HG03575 (cell line): ENCODE data around the gene KLK1.

Source experiments
- ATAC-seq: cut with Tn5 transposase; IDR thresholded peaks from one replicate; pipeline ENCODE4 v1.9.1; 2021; ENCODE audit not compliant: unreplicated experiment, insufficient number of reproducible peaks, low FRiP score; ENCODE audit errors: extremely low read depth

The KLK1 gene

DNA sequence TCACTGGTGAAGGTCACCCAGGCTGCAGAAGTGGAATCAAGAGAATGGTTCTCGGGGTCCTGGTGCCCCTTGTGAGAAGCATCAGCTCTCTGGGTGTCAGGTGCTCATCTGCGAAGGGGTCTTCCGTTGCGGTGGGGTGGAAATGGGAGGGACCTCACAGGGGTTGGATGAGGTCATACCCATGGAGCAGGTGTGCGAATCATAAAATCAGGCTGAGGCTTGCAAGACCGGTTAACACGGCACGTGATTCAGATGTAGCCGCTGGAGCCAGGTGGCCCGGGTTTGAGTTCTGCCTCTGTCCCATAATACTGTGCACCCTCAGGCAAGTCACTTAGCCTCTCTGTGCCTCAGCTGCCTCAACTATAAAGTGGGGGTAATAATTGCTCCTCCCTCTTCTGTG lies 13.7 kb upstream of the KLK1 start:
- ATAC-seq, result no peak

DNA sequence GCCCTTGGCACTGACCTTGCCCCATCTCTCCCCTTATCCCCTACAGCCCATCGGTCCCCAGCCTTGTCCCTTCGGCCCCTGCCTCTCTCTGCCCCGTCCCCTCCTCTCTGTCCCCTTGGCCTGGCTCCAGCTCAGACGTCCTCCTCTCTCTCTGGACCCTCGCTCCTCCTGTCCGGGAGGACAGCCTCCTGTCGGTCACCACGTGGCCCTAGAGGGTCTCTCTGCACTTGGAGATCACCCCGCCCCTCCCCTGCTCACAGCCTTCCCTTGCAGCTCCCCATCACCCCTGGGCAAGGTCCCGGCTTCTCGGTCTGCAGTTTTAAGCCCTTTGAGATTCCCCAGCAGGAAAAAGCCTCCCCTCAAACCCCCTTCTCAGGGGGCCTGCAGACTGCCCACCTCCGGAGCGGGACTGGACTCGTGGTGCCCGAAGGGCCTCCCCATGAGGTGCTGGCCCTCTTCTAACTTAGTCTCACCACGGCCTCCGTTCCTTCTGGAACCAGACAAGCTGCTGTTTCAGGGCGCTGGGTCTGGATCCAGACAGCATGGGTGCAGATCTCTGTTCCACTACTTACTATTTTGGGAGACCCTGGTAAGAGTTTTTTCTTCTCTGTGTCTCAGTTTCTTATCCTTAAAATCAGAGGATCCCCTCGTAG lies 13.1 kb upstream of the KLK1 start:
- no peak for ATAC-seq

DNA sequence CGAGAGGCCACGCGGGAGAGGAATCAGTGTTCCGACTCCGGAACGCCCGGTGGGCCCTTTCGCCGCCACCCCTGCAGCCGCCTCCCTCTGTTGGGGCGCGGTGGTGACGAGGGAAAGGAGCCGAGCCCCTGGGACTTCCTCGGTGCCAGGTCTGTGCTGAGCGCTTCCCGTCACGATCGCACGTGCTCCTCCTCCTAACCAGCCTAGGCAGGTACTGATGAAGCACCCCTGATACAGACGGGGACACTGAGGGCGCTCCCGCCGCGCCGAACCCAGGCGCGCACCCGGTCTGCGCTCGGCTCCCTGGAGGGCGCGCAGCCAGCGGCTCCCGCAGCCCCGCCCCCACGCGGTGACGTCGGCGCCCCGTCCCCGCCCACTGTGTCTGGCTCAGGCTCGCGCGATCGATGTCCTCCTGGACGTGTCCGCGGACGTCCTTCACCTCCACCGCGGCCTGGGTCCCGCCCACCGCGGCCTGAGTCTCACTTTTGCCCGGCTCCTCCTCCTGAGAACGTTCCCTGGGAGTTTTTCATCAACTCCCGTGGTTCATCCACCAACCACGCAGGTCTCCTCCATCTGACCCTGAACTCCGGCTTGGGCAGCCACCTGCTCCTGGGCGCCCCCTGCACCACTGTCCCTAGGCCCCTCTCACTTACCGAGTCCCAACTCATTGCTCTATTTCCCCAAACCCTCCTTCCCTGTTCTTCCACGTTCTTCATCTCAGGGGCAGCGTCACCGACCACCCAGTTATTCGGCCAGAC lies 12.4 kb upstream of the KLK1 start:
- ATAC-seq, result no peak

DNA sequence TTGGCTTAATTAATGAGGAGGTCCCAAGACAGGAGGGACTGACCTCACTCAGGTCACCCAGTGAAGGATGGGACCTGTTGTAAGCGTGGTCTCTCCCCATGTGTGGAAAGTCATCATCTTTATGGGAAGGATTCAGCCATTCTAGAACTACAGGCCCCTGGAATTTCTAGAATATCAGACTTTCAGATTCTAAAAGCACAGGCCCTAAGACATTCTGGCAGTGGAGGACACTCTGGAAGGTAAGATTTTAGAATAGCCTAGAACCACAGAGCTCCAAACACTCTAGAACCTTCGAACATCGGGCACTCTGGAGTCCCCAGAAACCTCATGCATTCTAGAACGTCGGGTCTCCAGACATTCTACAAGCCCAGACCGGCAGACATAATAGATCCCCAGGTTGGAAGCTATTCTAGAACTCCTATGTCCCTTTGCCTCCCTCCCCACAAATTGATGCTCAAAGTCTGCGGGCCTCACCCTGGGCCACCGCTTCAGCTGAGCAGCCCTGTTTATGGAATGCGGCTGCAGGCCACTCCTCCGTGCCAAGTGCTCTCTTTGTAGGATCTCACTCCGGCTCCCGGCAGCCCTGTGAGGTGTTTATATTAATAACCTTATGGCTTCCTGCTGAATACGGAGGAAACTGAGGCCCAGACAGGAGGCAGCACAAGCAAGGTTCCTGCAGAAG lies 11.7 kb upstream of the KLK1 start:
- no peak for ATAC-seq

DNA sequence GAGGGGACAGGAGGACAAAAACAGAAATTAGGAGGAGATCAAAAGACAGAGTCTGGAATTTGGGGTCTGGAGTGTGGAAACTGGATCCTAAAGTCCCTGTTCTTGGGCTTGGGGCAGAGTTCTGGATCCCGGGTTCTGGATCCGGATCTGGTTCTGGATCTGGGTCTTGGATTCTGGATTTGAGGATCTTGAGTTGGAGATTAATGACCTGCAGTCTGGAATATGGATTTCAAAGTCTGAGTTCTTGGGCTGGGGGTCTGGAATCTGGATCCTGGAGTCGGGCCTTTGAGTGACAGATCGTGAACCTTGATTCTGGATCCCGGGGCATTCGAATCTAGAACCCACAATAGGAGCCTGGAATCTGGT lies 10.2 kb upstream of the KLK1 start:
- no peak for ATAC-seq

DNA sequence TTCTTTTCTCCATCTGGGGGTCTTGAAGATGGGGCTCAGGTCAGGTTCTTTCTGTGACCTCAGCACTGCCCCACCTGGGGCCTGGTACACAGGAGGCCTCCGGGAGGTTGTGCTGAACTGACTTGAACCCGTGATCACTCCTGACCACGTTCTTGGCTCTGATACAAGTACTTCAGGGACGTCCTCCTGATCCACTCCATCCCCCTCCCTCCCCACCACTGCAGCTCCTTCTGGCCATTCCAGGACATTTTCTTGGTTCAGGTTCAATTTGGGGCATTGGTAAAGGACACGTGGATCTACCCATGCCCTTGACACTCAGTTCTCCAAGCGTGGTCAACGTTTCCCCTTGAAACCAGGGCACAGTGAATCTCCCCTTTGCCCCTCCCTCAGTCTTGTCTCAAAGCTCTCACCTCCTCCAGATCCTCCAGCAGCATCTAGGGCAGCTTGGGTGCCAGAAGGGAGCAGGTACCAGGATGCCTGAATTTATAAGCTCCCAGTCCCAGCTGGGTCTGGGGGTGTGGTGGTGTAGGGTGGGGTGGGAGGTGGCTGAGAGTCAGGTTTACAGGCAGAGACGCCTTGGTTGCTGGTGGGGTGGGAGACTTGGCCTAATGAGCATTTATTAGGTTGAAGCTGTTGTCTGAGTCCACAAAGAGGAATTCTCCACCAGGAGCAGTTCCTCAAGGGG lies 9.7 kb upstream of the KLK1 start, which contains the start of gene KLK15:
TSS of gene KLK15 (minus strand) at position 458 of the 685 bp plus-strand sequence. CDS start 2,082 bp downstream, outside the sequence.
- no peak for ATAC-seq

DNA sequence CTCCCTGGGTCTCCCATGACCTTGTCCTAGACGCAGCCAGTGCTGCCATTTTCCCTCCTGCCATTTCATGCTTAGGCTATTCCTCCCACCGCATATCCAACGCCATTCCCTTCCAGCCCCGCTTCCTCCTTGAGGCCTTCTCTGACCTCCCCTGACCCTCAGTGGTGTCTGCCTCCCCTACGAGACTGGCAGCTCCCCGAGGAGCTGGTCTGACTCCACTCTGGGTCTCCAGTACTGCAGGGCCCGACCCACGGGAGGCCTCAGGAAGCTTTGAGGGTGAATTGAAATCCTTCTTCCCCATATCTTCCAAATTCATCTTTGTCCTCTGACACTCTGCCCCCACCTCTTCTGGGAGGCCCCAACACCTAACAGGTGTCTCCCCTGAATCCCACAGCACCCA lies 9.1 kb upstream of the KLK1 start:
- ATAC-seq, result no peak

DNA sequence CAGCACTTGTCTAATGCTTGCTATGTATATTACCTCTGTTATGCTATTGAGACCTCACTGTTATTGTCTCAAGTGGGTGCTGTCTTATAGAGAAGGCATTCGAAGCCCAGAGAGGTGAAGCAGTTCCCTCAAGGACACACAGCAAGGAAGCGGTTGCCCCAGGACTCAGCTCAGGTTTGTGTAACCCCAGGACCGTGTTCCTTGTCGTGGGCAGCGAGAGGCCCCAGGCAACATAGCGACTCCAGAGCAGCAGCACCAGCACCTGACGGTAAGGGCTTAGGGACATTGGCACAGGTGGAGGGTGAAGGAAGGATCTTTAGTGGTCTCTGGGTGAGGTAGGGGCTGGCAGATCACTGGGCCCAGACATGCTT lies 7.4 kb upstream of the KLK1 start:
- no peak for ATAC-seq

DNA sequence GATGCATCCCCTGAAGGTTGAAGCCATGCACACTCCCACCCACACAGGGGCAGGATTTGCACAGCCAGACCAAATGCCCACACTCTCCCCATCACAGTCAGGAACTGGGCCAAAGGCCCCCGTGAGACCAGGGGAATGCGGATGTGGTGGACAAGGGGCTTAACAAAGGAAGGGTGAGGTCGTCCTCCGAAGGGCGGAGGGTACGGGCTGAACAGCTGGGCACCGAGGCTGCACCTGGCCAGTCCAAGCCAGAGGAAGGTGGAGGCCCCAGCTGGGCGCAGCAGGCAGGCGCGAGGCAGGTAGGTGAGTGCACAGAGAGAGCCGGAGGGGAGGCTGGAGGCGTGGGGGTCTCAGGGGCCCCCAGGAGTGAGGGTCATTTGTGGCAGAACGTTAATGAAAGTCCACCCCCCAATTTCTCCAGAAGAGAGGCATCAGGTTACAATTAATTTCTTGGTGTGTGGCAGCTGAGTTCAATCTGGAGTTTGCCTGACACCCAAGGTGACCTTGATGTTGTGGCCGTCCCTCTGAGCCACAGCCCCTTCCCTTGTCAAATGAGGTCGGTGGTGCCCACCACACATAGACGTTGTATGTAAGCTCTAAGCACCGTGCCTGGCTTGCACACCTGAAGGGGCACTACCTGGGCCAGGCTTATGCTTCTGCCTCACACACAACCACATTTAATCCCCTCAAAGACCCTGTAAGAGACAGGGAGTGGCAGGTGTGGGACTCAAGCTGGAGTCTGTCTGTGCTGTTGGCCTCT lies 6.9 kb upstream of the KLK1 start:
- no peak for ATAC-seq

DNA sequence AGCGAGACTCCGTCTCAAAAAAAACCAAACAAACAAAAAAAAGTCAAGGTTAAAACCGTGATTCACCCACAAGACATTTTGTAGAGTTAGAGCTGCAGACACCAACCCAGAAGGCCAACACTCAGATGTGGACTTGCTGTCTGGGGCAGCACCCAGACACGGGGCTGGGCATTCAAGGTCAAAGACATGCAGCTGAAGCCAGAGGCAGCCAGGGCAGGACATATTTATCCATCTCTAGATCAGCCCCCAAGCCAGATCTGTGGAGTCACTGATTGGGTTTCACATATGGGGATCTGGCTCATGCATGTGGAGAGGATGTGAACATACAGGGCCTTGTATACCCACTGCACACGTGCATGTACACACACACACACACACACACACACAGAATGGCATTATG lies 6.2 kb upstream of the KLK1 start:
- no peak for ATAC-seq

DNA sequence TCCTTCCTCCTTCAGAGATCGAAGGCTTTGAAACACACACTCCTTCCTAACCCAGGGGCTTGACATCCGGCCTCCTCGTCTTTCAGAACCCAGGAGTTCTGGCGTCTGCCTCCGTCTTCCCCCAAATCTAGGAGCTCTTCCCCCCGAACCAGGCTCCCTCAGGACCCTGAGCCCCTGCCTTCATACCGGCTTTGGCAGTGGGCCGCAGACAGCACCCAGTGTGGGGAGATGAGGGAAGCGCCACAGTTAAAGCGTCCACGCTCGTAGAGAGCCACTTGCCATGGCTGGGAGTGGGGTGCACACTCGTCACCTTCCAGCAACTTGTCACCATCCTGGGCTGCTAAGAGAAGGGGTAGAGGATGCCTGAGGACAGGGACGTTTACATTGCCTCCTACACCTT lies 3.9 kb upstream of the KLK1 start:
- no peak for ATAC-seq

DNA sequence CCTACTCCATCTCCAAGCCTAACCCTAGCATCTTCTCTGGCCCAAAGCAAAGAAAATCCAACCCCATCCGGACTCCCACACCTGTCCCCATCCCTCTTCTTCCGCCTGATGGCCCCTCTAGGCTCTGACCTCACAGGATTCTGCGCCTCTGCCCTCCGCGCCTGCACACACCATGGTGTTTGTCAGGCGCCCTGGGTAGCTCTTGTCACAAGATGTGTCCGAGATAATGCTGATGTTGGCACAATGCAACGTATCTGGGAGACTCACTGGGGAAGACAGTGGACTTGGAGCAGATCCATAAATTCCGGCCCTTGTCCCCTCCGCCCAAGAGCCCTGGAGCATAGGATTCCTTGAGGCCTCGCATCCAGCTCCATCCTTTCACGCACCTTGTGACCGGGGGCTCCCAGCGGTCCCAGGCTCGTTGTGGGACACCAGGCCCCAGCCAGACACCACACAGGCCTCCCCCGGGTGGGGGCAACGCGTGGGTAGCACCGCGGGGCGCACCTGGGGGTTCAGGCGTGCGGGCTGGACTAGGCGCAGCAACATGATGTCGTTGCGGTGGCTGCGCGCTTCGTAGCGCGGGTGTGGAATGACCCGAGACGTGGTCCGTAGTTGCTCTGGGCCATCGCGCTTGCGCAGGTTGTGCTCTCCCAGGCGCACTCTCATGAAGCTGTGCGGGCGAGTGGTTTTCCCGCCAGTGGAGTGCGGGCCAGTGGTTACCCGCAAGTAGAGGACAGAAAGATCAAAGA lies 3.1 kb upstream of the KLK1 start:
- no peak for ATAC-seq

DNA sequence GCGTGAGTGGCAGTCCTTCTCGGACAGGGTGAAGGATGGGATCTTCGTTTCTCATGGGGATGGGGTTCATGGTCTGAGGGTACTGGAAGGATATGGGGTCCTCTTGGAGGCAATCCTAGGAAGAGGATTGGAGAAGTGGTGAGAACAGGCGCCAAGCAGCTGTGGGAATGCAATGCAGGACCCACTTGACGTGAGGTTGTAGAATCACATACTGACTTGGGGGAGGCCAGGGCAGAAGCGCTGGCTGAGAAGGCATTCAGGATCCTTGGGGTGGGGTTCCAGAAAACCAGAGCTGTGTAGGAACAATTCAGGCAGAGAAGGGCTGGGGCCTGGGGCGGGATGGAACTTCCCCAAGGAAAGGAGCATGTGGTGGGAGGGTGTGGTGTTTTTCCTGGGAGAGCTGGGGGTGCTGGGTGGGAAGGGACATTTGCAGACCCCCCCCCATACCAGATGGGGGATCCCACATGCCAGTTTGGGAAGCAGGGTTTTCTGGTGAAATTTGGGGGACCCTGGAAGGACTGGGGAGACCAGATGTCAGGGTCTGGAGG lies 852 bp downstream of the KLK1 start:
- ATAC-seq, result no peak

DNA sequence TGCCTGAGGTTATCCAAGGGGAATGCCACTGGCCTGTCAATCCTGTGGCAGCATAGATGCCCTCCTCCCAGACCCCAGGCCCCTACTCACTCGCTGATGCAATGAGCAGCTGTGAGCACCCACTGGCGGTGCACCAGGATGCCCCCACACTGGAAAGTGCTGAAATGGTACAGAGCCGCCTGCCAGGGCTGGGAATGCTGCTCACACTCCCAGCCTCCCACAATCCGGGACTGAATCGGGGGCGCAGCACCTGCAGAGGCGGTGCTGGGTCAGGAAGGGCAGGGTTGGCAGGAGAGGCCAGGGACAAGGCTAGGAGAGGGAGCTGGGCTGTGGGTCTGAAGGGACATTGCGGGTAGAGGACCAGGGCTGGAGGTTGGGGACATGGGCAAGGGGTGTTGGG lies 2.0 kb downstream of the KLK1 start:
- no peak for ATAC-seq

DNA sequence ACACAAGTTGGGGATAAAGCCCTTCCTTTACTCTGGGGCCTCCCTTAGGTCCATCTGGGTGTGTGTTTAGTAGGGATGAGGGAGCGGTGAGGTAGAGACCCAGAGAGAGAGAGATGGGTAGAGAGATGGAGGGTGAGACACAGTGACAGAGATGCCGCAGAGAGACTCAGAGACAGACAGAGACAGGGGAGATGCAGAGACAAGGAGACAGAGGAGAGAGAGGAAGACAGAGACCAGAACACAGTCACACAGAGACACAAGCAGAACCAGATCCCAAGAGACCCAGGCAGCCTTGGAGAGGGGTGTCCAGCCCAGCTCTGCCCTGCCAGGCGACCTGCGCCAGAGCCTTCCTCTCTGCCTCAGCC lies 2.4 kb downstream of the KLK1 start:
- ATAC-seq, result no peak

DNA sequence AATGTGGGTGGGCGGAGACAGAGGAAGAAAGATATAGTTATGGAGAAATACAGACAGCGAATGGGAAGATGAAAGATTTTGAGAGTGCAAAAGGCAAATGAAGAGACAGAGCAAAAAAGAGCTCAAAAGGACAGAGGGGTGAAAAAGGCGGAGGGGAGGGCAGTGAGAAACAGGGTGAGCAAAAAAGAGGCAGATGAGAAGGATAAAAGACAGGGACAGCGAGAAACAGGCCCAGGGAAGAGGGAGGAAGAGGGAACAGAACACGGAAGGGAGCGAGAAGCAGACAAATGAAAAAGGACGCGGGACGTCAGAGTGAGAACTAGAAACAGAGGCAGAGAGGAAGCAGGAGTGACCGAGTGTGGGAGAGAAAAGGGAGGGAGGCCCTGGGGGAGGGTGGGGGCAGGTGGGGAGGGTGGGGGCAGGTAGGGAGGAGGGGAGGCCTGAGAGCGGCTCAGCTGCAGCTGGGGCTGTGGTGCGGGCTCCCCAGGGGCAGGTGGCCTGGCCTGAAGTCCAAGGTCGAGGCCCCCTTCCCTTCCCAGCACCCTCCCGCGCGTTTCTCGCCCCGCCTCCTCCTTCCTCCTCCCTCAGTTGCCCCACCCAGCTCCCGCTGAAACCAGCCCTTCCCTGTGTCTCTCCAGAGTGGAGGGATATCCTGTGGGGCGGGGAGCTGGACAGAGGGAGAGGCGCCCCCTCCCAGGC lies 2.9 kb downstream of the KLK1 start:
- no peak for ATAC-seq

DNA sequence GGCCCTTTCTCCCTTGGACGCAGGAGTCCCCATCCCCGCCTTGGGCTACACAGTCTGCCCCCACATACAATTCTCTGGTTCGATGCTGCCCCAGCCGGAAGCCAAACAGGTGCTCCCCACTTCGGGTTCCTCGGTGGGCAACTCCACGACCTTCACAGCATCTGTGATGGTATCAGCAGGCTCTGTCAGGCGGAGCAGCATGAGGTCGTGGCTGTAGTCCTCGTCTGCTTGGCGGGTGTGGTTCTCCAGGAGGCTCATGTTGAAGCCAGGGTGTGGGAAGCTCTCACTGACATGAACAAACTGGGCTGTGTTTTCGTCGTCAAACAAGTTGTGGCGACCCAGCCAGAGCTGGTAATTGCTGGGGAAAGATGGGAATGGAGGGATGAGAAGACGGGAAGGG lies 3.5 kb downstream of the KLK1 start:
- ATAC-seq, result no peak

DNA sequence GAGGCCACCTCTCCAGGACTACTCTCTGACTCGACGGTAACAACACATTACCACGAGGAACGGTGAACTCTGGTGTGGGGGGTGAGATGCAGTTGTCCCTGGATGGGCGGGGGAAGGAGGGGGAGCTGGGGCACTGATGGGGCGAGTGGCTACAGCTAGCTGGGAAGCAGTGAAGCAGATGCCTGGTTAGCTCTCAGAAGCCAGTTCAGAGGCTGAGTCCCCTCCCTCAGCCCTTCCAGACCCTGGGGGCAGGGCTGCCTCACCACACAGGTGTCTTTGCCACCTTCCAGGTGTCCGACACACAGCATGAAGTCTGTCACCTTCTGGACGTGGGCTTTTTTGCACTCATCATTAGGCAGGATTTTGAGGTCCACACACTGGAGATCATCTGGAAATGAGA lies 4.0 kb downstream of the KLK1 start:
- ATAC-seq, result no peak
